K562 (cell line): ENCODE results near the gene TMEM50B. TPM values are rescaled to one million over a fixed set of nuclear protein-coding genes. Genes with fewer than 3 reads are reported as not detected.
A peak's percentile ranks its signal among the peaks of the same experiment; 100 is the strongest.

Source experiments
- ATAC-seq: fragments of 200-7000 bp; cut with Tn5 transposase; 3 replicates; pipeline ENCODE4 v1.9.1; 2020; ENCODE audit warnings: moderate library complexity
- BruUV-seq: library from RNA; stranded (reverse); fragments of 400-500 nt; replicated peaks from 2 replicates; lab custom pipeline; 2021; lab: Mats Ljungman, UMichigan
- CTCF ChIA-PET: fragments of 300-600 bp; formaldehyde crosslinking; extraction: SDS; loops from one replicate; lab custom pipeline; 2021; ENCODE audit warnings: low intra/inter-chr PET ratio; lab: Yijun Ruan, JAX
- POLR2A ChIA-PET: fragments of 300-600, 350-650 bp; sonication (Branson Sonifier 250); formaldehyde crosslinking; extraction: SDS; loops from one replicate; lab custom pipeline; 2021; ENCODE audit warnings: antibody characterized with exemption, inconsistent platforms; lab: Yijun Ruan, JAX
- DNase-seq, 4 experiments: peaks; one replicate each; pipeline versions ENCODE4 v3.0.0 to v3.0.0-alpha.2; 2011 to 2018; ENCODE audit warnings: low spot score in 3 of 4, mixed read lengths in 3 of 4; ENCODE audit errors: extremely low read depth in 1 of 4
- FAIRE-seq: peaks from 2 replicates; lab custom pipeline; 2011; peaks lifted over from hg19 to GRCh38; lab: Jason Lieb, UNC
- H2AFZ ChIP-seq: 2 replicates; pipeline ENCODE4 v1.6.0; 2011; ENCODE audit warnings: low read depth, low read length, control low read depth, inconsistent platforms
- H3K27ac ChIP-seq: fragments of 200-600 bp; 3 replicates; pipeline ENCODE4 v1.8.0; 2011; ENCODE audit warnings: low read depth, mild to moderate bottlenecking, control low read depth, inconsistent platforms, low read length, moderate library complexity, mixed read lengths; ENCODE audit errors: extremely low read depth
- H3K27me3 ChIP-seq, 2 experiments: fragments of 300-600 bp in 1 of 2; 2 replicates in 1 of 2; 3 replicates in 1 of 2; pipeline versions ENCODE4 v1.6.0 to v1.8.0; 2011; ENCODE audit warnings: inconsistent platforms in 2 of 2, low read length in 2 of 2, mild to moderate bottlenecking in 1 of 2, mixed read lengths in 1 of 2, moderate library complexity in 1 of 2; ENCODE audit not compliant: control insufficient read depth in 2 of 2, insufficient read depth in 2 of 2
- H3K36me3 ChIP-seq: fragments of 300-600 bp; 3 replicates; pipeline ENCODE4 v1.8.0; 2011; ENCODE audit warnings: mild to moderate bottlenecking, low read length, inconsistent platforms; ENCODE audit not compliant: control insufficient read depth, insufficient read depth
- H3K4me1 ChIP-seq, 2 experiments: fragments of 200-600 bp in 1 of 2; replicated peaks in 1 of 2; 2 replicates in 1 of 2; 3 replicates in 1 of 2; pipeline versions ENCODE4 v1.5.1 to v1.8.0; 2011; ENCODE audit warnings: inconsistent platforms in 2 of 2, low read length in 2 of 2, mild to moderate bottlenecking in 1 of 2, mixed read lengths in 1 of 2, moderate library complexity in 1 of 2; ENCODE audit not compliant: control insufficient read depth in 2 of 2, insufficient read depth in 2 of 2
- H3K4me2 ChIP-seq: 2 replicates; pipeline ENCODE4 v1.6.1; 2011; ENCODE audit warnings: low read length, control low read depth, inconsistent platforms, mixed read lengths; ENCODE audit not compliant: insufficient read depth
- H3K4me3 ChIP-seq: fragments of 200-600 bp; sonication (generic), shearing (Covaris generic); 2 replicates; pipeline ENCODE4 v1.5.1; 2016; ENCODE audit warnings: control low read depth, inconsistent platforms
- H3K79me2 ChIP-seq: fragments of 200-600 bp; 3 replicates; pipeline ENCODE4 v1.8.0; 2011; ENCODE audit warnings: low read length, inconsistent platforms; ENCODE audit not compliant: control insufficient read depth, insufficient read depth
- H3K9ac ChIP-seq, 2 experiments: 2 replicates each; pipeline versions ENCODE4 v1.6.0 to v1.6.1; 2011; ENCODE audit warnings: low read depth in 2 of 2, low read length in 2 of 2, control low read depth in 1 of 2, inconsistent platforms in 1 of 2, mild to moderate bottlenecking in 1 of 2, mixed read lengths in 1 of 2; ENCODE audit not compliant: insufficient read depth in 1 of 2
- H3K9me1 ChIP-seq: one replicate; pipeline ENCODE4 v1.6.0; 2011; ENCODE audit warnings: inconsistent platforms, mild to moderate bottlenecking, low read length, moderate library complexity; ENCODE audit not compliant: control insufficient read depth, insufficient read depth
- H3K9me3 ChIP-seq: replicated peaks from 2 replicates; pipeline ENCODE4 v1.5.1; 2011; ENCODE audit warnings: low read depth, low read length, inconsistent platforms; ENCODE audit not compliant: control insufficient read depth, insufficient read depth
- H4K20me1 ChIP-seq: replicated peaks from 2 replicates; pipeline ENCODE4 v1.6.1; 2011; ENCODE audit warnings: low read length, inconsistent platforms, mixed read lengths; ENCODE audit not compliant: control insufficient read depth, insufficient read depth
- BCOR ChIP-seq: fragments of 450-650 bp; IDR thresholded peaks from 2 replicates; pipeline ENCODE4 v1.6.1; 2016
- BRF1 ChIP-seq: IDR thresholded peaks from 3 replicates; pipeline ENCODE4 v1.6.1; 2011; ENCODE audit warnings: borderline replicate concordance, mild to moderate bottlenecking; ENCODE audit not compliant: insufficient read length; ENCODE audit errors: extremely low read depth
- JUNB ChIP-seq: fragments of 450-650 bp; formaldehyde crosslinking; conservative IDR thresholded peaks from 2 replicates; pipeline ENCODE4 v1.4.0; 2020; ENCODE audit warnings: mild to moderate bottlenecking
- MAZ ChIP-seq, 2 experiments: fragments of 450-650 bp in 1 of 2; sonication (generic) in 1 of 2; formaldehyde crosslinking; IDR thresholded peaks in 1 of 2; conservative IDR thresholded peaks in 1 of 2; 2 replicates each; pipeline versions ENCODE4 v1.4.0 to v1.5.0; 2020; ENCODE audit warnings: mild to moderate bottlenecking in 1 of 2, missing genetic modification reagents in 1 of 2
- MIER1 ChIP-seq: fragments of 450-650 bp; IDR thresholded peaks from 2 replicates; pipeline ENCODE4 v1.6.1; 2016; ENCODE audit warnings: antibody characterized with exemption, mild to moderate bottlenecking, low read depth
- NBN ChIP-seq: fragments of 450-650 bp; IDR thresholded peaks from 2 replicates; pipeline ENCODE4 v1.6.1; 2016; ENCODE audit warnings: low read depth, mild to moderate bottlenecking
- NCOA6 ChIP-seq: fragments of 450-650 bp; IDR thresholded peaks from 2 replicates; pipeline ENCODE4 v1.6.1; 2017; ENCODE audit warnings: mild to moderate bottlenecking
- NFATC3 ChIP-seq: fragments of 450-650 bp; IDR thresholded peaks from 2 replicates; pipeline ENCODE4 v1.6.1; 2017; ENCODE audit warnings: mild to moderate bottlenecking
- SMARCE1 ChIP-seq: fragments of 450-650 bp; IDR thresholded peaks from 2 replicates; pipeline ENCODE4 v1.7.1; 2016; ENCODE audit warnings: mild to moderate bottlenecking
- STAT5B ChIP-seq: fragments of 250-450 bp; sonication (Bioruptor Pico); IDR thresholded peaks from 2 replicates; pipeline ENCODE4 v1.8.0; 2021; ENCODE audit warnings: mild to moderate bottlenecking, inconsistent platforms
- ZFP91 ChIP-seq: sonication (generic); formaldehyde crosslinking; IDR thresholded peaks from 2 replicates; pipeline ENCODE4 v1.8.0; 2022; ENCODE audit warnings: mild to moderate bottlenecking, missing genetic modification reagents
- ZHX1 ChIP-seq: fragments of 150-350 bp; conservative IDR thresholded peaks from 2 replicates; pipeline ENCODE4 v1.6.1; 2014; ENCODE audit warnings: low read length
- ZNF507 ChIP-seq: conservative IDR thresholded peaks from 2 replicates; pipeline ENCODE4 v1.6.1; 2017; ENCODE audit warnings: missing genetic modification characterization, missing compliant biosample characterization
- WGBS: fragments of 100-300 bp; shearing (Covaris generic); methylation state at CpG from one replicate; pipeline ENCODE4 v1.1.6; 2016; ENCODE audit warnings: low coverage, mixed read lengths; ENCODE audit not compliant: insufficient coverage; ENCODE audit errors: missing lambda C conversion rate; 5-methylcytosine and 5-hydroxymethylcytosine counted together
- in situ Hi-C: fragments of 300-500 bp; cut with MboI; formaldehyde crosslinking; loops from 4 replicates; pipeline ENCODE4 v1.15.0; 2018; ENCODE audit warnings: inconsistent platforms, mixed read lengths
- intact Hi-C: fragments of 100-400 bp; cut with micrococcal nuclease; formaldehyde crosslinking; loops from 2 replicates; pipeline ENCODE4 v1.14.2; 2022
- polyA plus RNA-seq, 8 experiments: library from polyadenylated mRNA; depleted of rRNA in 4 of 8; stranded (reverse) in 5 of 8; unstranded in 3 of 8; fragments of >200 nt; fragmentation: Nextera tagmentation in 2 of 8; fragmentation: Illumina TruSeq in 1 of 8; extraction: Ambion mirVana in 2 of 8; extraction: Trizol in 1 of 8; gene quantifications; 2 replicates each; pipeline versions ENCODE4 v1.2.1 to v1.2.3, GENCODE V29; 2011 to 2014; ENCODE audit warnings: inconsistent platforms in 1 of 8, missing spikeins in 1 of 8
- total RNA-seq, 7 experiments: library from RNA; depleted of rRNA in 6 of 7; stranded (reverse); fragments of >200 nt in 6 of 7; fragmentation: Illumina TruSeq in 2 of 7; extraction: Trizol in 2 of 7; gene quantifications; 2 replicates each; pipeline versions ENCODE4 v1.2.1 to v1.2.3, GENCODE V29; 2011 to 2021; ENCODE audit warnings: low replicate concordance in 1 of 7
- TF ChIP-seq, protein P1 (sequence below), 2 experiments: fragments of 200-800 bp in 1 of 2; sonication (Bioruptor generic) in 1 of 2; sonication (generic) in 1 of 2; formaldehyde crosslinking in 1 of 2; IDR thresholded peaks in 1 of 2; conservative IDR thresholded peaks in 1 of 2; 2 replicates each; pipeline versions ENCODE4 v1.5.0 to v1.6.1; 2016 to 2020; ENCODE audit warnings: missing compliant biosample characterization in 1 of 2, missing genetic modification characterization in 1 of 2, missing genetic modification reagents in 1 of 2
- TF ChIP-seq, protein P2 (sequence below): sonication (generic); IDR thresholded peaks from 2 replicates; pipeline ENCODE4 v1.6.1; 2016

TMEM50B gene
- total and polyA plus RNA-seq, 9 of the 15 experiments (the other 6 are each of a cell fraction or from before 2014, with no cell fraction given) = 20.5 to 64.6 (median 28.9) TPM

DNA sequence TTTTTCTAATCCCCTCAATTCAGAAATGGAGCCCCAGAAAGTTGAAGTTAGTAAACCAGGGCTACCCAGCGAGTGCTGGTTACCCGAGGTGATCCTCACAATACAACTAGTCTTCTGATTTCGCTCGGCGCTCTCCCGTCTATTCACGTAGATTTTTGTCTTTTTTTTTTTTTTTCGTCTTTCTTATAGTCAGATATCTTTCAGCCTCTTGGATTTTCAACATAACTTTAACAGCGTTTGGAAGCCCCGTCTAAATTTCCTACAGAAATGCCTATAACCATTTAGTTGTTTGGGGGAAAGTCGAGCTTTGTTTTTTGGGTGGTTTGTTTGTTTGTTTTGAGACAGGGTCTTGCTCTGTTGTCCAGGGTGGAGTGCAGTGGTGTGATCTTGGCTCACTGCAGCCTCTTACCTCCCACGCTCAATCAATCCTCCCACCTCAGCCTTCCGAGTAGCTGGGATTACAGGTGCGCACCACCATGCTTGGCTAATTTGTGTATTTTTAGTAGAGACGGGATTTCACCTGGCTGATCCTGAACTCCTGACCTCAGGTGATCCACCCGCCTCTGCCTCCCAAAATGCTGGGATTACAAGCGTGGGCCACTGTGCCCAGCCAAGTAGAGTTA lies 818 bp upstream of the TMEM50B start:
- DNase-seq (no peak), FAIRE-seq (no peak), ATAC-seq (no peak)
- peak overlapping the region; percentile 91 for H3K4me2 ChIP-seq
- BruUV-seq = TSS peak; percentile 77
- H4K20me1 ChIP-seq = no peaks in the 10 kb centered on the region
- WGBS = 15% methylated on average over 17 of the region's 17 CpGs
- no peaks in the 10 kb centered on the region for H3K9me3 ChIP-seq
- in situ Hi-C loops (no loop called here), intact Hi-C loops (no loop called here)
- ChIA-PET CTCF (interaction anchor here (0.7 kb wide), 1 partner anchor 11 kb away, joined by 4 read pairs; the partner anchor contains the start of gene DNAJC28), POLR2A (interaction anchor here (0.6 to 3.2 kb wide), 13 partner anchors 8 to 198 kb away, joined by 3 to 54 read pairs (median 4); partner anchors contain the start of genes DNAJC28, DONSON and SON)
- H3K4me3 ChIP-seq = peak overlapping the region; percentile 97
- H3K27me3 ChIP-seq = no peaks in the 10 kb centered on the region
- H3K9me1 ChIP-seq = no peaks in the 10 kb centered on the region
- peaks cover 4% of the 10 kb centered on the region; the same call in 1 of the 3 replicates for H3K36me3 ChIP-seq
- H3K4me1 ChIP-seq = peaks cover 7 to 16% of the 10 kb centered on the region in 2 experiments; a peak in 3 of 5 replicates
- H3K79me2 ChIP-seq = peaks cover 27% of the 10 kb centered on the region
- H2AFZ ChIP-seq = peak overlapping the region; percentile 97
- peak overlapping the region; percentile 88 to 94 for H3K9ac ChIP-seq
- peak overlapping the region; percentile 73 for H3K27ac ChIP-seq
- TF ChIP-seq MIER1 (0 out of 2 replicates have a peak, but pooled peaks have one; percentile 71), MAZ (CRISPR knock-in tag; conservative IDR thresholded peaks at IDR 0.05 in 1 of 2, IDR thresholded peaks at IDR 0.05 in 1 of 2) (no peak; a peak in 1 of 4 replicates), SMARCE1 (peak; percentile 61; the same call in 1 of the 2 replicates), NCOA6 (0 out of 2 replicates have a peak, but pooled peaks have one; percentile 4), STAT5B (CRISPR knock-in tag) (no peak), BRF1 (no peak), NBN (0 out of 2 replicates have a peak, but pooled peaks have one; percentile 16), JUNB (CRISPR knock-in tag) (no peak), ZNF507 (no peak), NFATC3 (no peak), ZFP91 (no peak), BCOR (0 out of 2 replicates have a peak, but pooled peaks have one; percentile 31), ZHX1 (no peak)
- TF ChIP-seq, protein P1, sequence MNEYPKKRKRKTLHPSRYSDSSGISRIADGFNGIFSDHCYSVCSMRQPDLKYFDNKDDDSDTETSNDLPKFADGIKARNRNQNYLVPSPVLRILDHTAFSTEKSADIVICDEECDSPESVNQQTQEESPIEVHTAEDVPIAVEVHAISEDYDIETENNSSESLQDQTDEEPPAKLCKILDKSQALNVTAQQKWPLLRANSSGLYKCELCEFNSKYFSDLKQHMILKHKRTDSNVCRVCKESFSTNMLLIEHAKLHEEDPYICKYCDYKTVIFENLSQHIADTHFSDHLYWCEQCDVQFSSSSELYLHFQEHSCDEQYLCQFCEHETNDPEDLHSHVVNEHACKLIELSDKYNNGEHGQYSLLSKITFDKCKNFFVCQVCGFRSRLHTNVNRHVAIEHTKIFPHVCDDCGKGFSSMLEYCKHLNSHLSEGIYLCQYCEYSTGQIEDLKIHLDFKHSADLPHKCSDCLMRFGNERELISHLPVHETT (CRISPR knock-in tag; conservative IDR thresholded peaks at IDR 0.05 in 1 of 2, IDR thresholded peaks at IDR 0.05 in 1 of 2) = no peak
- TF ChIP-seq, protein P2, sequence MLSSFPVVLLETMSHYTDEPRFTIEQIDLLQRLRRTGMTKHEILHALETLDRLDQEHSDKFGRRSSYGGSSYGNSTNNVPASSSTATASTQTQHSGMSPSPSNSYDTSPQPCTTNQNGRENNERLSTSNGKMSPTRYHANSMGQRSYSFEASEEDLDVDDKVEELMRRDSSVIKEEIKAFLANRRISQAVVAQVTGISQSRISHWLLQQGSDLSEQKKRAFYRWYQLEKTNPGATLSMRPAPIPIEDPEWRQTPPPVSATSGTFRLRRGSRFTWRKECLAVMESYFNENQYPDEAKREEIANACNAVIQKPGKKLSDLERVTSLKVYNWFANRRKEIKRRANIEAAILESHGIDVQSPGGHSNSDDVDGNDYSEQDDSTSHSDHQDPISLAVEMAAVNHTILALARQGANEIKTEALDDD = peak; percentile 99
